GM18951 (cell line): ENCODE data around the gene MCU.
"Not testable (repeated sequence)": the region's sequence is repeated elsewhere in the genome, so short reads cannot be mapped to it uniquely, and the experiment has no call there.

Source experiments
- POLR2A ChIP-seq: IDR thresholded peaks from 4 replicates; pipeline ENCODE4 v1.6.1; 2011; ENCODE audit warnings: mild to moderate bottlenecking; ENCODE audit not compliant: insufficient read length, insufficient read depth; ENCODE audit errors: extremely low read depth
- in situ Hi-C: fragments of 300-500 bp; cut with MboI; formaldehyde crosslinking; loops from one replicate; pipeline ENCODE4 v1.12.0; 2022; ENCODE audit warnings: low sequenced_read_pairs, mixed read lengths, inconsistent platforms; ENCODE audit not compliant: unreplicated experiment

Gene MCU

DNA sequence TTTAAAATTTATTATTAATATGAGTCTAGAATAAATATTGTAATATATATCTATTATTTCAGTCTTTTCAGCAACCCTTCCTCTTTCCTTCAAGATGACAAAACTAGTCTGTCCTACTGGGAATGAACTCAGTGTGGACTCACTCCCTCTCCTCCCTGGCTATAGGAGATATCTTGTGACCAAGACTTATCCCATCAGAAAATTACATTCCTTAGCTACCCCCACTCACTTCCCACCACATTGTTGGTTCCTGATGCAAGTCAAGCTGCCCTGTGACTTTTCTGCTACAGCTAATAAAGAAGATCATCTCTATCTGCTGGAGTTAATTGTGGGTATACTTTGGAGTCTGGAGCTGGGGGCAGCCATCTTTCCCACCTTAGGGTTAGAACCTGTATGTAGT, 28.0 kb upstream of the MCU start:
- TF ChIP-seq POLR2A: no peak
- in situ Hi-C loops: no loop called here

DNA sequence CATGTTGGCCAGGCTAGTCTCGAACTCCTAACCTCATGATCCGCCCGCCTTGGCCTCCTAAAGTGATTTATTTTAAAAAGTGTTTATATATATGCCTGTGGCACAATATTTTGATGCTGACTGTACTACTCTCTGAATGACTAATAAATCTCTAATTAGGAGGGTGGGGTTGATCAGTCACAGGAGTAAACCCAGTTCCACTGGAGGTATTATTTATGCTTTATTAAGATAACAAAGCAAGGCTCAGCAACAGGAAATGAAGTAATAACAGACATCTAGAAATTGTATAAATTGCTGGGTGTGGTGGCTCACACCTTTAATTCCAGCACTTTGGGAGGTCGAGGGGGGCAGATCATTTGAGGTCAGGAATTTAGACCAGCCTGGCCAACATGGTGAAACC, 26.0 kb upstream of the MCU start:
- in situ Hi-C loops: no loop called here
- no peak for TF ChIP-seq POLR2A

DNA sequence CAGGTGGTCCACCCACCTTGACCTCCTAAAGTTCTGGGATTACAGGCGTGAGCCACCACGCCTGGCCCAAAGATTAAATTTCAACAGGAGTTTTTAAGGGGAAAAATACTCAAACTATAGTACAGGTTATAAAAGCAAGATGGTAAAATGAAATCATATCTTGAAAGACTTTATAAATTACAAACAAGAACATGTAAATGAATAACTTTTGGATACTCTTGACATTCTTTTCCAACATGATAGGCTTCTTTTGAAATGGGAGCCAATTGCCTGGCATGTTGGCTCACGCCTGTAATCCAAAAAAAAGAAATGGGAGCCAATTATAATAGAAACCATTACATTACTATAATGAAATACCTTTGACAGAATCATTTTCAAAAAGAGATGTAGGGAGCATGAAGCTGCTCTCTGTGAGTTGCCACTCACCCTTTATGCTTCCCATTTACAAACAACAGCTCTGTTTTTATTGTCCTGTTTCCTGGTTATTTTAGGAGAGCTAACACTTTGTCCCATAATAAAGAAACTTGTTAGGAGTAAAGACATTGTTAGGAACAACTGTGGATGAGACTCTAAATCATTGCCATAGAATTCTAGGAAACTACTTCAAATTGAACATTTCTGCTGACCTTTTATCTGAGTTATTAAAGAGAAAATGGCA, 24.6 kb upstream of the MCU start:
- in situ Hi-C loops: no loop called here
- TF ChIP-seq POLR2A: no peak

DNA sequence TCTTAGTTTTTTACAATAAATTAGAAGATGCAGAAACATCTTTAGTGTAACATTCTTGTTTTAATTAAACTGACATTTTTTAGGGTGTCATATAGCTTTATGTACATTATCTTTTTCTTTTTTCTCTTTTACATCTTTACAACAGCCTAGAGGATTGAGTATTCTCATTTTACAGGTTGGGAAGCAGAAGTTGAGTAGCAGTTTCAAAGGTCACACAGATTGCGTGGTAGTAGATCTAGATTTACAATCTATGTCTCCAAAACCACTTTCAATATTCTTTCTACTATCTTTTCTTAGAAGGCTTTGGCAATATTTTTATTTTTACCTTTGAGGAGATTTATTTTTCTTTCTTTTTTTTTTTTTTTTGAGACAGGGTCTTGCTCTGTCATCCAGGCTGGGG, 18.7 kb upstream of the MCU start:
- in situ Hi-C loops: no loop called here
- TF ChIP-seq POLR2A: no peak

DNA sequence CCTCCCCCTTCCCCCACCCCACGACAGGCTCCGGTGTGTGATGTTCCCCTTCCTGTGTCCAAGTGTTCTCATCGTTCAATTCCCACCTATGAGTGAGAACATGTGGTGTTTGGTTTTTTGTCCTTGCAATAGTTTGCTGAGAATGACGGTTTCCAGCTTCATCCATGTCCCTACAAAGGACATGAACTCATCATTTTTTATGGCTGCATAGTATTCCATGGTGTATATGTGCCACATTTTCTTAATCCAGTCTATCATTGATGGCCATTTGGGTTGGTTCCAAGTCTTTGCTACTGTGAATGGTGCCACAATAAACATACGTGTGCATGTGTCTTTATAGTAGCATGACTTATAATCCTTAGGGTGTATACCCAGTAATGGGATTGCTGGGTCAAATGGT, 17.8 kb upstream of the MCU start:
- in situ Hi-C loops: not testable (repeated sequence)

DNA sequence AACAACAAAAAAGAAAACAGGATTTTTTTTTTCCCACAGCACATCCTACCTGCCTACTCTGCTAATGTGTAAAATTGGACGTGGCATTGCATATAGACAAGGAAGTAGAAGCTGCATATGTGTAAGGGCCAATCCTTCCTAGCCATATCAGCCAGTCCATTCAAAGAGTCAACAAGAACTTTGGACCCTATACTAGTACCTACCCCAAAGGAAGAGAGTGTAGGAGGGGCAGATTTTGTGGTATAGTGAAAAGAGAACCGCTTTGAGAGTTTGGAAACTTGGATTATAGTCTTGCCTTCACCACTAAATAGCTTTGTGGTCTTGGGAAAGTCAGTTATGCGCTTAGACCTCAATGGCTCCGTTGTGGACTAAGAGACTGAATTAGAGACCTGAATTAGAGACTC, 12.1 kb upstream of the MCU start:
- in situ Hi-C loops: no loop called here
- TF ChIP-seq POLR2A: no peak

DNA sequence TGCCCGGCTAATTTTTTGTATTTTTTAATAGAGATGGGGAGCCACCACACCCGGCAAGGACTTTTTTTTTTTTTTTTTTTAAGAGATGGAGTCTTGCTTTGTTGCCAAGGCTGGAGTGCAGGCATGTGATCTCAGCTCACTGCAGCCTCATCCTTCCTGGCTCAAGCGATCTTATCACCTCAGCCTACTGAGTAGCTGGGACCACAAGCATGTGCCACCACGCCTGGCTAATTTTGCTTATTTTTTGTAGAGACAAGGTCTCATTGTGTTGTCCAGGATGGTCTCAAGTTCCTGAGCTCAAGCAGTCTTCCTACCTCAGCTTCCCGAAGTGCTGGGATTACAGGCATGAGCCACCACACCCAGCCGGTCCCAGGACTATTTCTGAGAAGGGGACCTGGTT, 9.3 kb upstream of the MCU start:
- in situ Hi-C loops: no loop called here
- no peak for TF ChIP-seq POLR2A

DNA sequence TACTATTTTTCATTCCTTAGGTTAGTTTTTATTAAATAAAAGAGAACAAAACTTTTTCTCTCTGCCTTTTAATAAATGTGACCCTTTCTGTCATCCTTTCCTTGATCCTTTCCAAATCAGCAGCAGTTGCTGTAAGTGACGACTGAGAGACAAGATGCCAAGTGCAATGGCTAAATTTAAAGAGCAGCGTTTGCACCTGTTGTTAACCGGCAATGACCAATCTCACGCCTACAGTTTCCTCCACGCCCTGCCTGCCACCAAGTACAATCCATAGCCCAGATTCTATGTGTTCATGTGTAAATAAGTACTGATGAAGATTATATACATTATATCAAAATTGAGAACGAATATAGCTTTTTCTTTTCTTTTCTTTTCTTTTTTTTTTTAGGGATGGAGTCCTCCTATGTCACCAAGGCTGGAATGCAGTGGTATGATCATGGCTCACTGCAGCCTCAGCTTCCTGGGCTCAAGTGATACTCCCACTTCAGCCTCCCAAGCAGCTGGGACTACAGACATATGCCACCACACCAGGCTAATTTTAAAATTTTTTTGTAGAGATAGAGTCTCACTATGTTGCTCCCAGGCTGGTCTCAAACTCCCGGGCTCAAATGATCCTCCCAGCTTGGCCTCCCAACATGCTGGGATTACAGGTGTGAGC, 6.5 kb upstream of the MCU start:
- in situ Hi-C loops: no loop called here

DNA sequence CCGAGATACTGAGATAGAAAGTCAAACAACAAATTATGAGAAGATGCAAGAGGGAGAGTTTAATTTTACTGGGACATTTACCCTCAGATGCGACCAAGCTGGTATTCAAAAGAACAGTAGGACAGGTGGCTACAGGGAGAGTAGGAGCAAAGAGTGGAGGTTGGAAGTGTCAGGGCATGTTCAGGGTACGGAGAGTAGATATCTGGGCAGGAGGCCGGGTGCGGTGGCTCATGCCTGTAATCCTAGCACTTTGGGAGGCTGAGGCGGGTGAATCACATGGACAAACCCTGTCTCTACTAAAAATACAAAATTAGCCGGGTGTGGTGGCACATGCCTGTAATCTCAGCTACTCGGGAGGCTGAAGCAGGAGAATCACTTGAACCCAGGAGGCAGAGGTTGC, 5.5 kb upstream of the MCU start:
- in situ Hi-C loops: not testable (repeated sequence)

More for the DNA sequence above, 6.5 kb upstream of the MCU start:
- TF ChIP-seq POLR2A: no peak

DNA sequence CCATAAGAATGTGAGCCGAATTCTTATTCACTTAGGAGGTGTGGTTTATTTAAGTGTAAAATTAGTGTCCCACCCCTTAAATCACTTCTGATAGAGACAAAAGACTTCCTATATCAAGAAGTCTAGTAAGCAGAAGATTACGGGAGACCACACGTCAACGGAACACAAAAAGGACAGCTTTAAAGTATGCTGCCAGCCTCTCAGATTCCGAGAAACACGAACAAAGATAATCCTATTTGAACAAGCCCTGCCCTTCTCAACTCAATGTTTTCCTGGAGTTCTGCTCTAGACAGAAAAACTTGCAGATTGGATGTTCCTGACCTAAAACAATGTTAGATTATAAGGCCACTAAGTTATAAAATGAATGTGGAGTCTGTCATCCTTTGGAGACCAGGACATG, 4.9 kb upstream of the MCU start:
- in situ Hi-C loops: no loop called here
- TF ChIP-seq POLR2A: no peak

DNA sequence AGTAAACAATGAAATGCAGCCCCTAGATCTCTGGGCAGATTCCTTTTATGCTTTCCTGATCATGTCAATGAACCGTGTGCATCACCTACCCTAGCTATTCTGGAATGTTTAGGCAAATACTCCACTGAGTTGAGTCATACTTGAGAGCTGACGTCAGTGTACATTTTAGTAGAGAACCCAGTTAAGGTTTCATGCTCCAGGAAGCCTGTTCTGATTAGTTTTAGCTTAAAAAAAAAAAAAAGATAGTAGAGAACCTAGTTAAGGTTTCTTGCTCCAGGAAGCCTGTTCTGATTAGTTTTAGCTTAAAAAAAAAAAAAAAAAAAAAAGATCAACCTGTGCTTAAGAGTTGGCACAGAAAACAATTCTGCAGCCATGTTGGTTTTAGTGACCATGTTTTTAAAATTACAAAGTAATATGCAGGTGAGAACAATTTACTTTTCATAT, 3.7 kb upstream of the MCU start:
- in situ Hi-C loops: no loop called here
- no peak for TF ChIP-seq POLR2A

DNA sequence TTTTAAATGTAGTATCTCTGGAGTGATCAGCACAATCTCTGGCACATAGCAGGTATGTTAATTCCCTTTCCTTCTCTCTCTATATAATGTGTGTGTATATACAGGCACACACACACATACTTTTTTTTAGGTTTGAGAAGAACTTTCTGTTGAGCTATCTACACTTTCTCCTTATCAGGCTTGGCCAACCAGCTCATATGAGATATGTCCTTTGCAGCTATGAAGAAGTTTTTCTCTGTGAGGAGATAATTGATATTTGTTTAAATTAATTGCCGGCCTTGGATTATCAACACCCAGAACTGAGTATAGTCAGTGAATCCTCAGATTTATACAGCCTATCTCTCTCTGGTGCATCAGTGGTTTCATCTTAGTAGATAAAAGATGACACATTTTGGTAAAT, 2.3 kb upstream of the MCU start:
- no peak for TF ChIP-seq POLR2A
- in situ Hi-C loops: no loop called here

DNA sequence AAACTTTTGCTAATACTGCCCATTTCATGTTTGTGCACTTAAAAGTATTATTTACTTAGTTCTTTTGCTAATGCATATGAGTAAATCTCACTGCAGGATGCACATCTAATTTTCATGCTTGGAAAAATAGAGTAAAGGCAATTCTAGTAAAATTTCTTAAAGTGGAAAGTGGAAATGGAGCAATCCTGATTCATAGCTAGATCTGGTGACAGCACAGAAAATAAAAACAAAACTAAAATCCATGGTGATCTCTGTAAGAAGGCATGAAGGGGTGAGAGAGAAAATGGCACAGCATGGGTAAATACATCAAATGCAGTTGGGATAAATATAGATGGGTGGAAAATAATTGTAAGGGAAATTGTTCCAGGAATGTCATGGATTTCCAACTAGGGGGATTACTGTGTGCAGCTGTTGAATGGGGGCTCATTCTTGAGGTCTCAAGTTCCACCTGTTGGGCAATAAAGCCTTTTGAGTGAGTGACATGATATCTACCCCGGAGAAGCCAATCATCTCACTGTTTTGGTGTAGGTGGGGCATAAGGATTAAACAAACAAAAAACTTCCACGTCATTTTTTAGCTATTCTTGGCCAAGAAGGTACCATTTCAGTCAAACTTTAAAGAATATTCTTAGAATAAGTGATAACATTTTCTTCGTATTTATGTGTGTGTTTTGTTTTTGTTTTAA, 1.7 kb upstream of the MCU start:
- in situ Hi-C loops: no loop called here
- TF ChIP-seq POLR2A: no peak

DNA sequence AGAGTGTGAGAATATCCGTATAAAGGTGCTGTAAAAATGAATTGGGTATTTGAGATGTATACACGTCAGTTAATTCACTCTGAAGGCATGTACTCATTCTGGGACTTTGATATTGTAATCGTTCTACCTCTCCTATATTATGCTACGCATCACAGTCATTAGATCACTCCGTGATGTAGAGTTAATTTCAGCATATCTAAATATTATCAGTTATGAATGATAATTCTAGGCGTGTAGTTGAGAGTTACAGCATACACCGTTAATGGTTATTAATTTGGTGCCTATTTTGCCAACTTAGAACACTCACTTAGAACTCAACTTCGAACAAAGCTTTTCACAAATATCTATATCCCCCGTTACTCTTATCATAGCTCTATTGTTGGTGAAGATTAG, 477 bp upstream of the MCU start:
- TF ChIP-seq POLR2A: no peak
- in situ Hi-C loops: no loop called here
